Right lung (tissue), 5 donors: ENCODE measurements around the gene HS6ST1. TPM values are rescaled to one million over a fixed set of nuclear protein-coding genes. Genes with fewer than 3 reads are reported as not detected.
A peak's percentile ranks its signal among the peaks of the same experiment; 100 is the strongest.

ENCODE experiments used
- DNase-seq, 2 donors: peaks; one replicate each; pipeline ENCODE4 v3.0.0-alpha.2; 2013
- polyA plus RNA-seq, 5 donors: library from polyadenylated mRNA; unstranded; fragments of 120-200 nt; gene quantifications; one replicate each; pipeline versions ENCODE4 v1.2.1 to v1.2.3, GENCODE V29; 2013; ENCODE audit warnings: inconsistent platforms in 1 of 5, low replicate concordance in 1 of 5; ENCODE audit not compliant: insufficient read length in 5 of 5, insufficient read depth in 1 of 5

HS6ST1 gene
- polyA plus RNA-seq, 5 donors = 26.4 to 42.3 (median 36.4) TPM

DNA sequence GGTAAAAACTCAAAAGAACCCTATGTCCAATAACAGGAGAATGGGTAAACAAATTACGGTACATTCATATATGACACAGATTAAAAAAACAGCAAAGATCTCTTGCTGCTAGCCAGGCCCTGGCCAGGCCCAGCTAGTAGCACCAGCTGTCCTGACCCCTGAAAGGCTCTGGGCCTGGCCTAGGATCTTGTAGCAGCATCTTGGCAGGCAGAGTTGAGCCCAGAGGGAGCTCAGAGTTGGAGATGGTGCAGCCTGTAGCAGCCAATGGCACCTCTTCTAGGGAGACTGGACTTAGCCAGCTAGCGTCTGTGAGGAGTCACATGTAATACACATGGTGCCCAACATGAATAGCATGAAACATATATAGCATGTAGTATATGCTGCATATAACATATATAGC is 69.1 kb downstream of the HS6ST1 start:
- no peak for DNase-seq

- no peak for DNase-seq
Measured at GRCh38 chr2:128245813-128246212, 72.9 kb downstream of the HS6ST1 start.

GRCh38 chr2:128241896-128242295 is 76.8 kb downstream of the HS6ST1 start:
- no peak for DNase-seq

DNA sequence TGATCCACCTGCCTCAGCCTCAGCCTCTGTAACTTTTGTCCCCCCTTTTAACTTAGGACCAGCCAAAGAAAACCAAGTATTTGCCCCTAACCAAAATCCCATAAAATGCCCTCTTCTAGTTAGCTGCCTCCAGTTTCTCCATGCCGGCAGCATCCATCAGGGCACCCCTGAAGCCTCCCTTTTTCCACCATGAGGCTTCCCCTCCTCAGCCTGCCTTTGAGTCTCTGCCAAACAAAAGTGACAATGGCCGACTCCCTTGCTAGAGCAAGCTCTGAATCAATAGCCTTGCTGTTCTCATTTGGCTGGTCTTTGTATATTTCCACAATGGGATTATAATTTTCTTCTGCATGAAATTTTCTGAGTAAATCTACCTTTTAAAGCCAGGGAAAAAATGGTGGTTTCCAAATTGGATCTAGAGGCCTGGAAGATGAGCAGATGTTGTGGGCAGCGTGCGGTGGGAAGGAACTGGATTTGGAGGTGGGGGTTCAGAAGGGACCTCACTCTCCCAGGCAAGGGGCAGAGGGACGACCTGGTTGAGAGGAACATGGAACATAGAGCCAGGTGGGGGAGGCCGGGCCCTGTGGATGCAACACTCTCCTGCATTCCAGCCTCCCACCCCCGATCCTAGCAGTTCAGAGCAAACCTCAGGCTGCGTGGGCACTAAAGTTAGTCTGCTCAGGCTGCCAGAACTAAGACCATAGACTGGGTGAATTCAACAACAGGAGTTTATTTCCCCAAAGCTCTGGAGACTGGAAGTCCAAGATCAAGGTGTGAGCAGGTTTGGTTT is 80.6 kb downstream of the HS6ST1 start:
- no peak for DNase-seq

GRCh38 chr2:128237081-128237534 is 81.6 kb downstream of the HS6ST1 start:
- DNase-seq = no peak

GRCh38 chr2:128236491-128237035 is 82.1 kb downstream of the HS6ST1 start:
- no peak for DNase-seq

DNA sequence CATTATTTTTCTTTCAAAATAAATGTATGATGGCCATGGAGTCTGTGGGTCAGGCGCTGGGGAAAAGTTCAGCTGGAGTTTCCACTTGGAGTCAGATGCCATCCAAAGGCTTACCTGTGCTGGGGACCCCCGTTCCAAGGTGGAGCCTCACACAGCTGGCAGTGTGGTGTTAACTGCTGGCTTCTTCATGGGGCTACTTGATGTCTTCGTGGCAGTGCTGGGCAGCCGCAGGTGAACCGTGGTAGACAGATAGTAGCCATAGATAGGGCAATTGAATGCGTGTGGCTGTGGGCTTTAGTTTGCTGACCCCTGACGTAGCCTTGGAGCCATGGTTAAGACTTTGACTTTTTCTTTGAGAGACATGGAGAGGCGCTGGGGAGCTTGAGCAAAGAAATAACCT is 83.1 kb downstream of the HS6ST1 start:
- DNase-seq = no peak

DNA sequence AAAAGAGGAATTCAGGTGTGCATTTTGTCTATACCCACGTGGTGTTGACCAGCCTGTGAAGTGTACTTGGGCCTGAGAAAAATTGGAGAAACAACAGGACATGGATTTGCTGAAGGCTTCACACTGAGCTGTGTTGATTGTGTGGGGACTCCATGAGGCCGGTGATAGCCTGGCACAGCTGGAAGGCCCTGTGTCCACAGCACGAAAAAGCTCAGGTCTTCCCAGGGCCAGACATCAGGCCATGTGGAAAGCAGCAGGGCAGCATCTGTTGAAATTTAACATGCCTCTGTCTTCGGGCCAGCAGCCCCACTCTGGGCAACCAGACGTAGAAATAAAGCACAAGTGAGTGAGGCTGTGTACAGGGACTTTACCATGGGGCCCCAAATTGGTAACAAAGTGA is 84.1 kb downstream of the HS6ST1 start:
- DNase-seq = no peak

GRCh38 chr2:128233790-128234395 is 84.8 kb downstream of the HS6ST1 start:
- DNase-seq = no peak

DNA sequence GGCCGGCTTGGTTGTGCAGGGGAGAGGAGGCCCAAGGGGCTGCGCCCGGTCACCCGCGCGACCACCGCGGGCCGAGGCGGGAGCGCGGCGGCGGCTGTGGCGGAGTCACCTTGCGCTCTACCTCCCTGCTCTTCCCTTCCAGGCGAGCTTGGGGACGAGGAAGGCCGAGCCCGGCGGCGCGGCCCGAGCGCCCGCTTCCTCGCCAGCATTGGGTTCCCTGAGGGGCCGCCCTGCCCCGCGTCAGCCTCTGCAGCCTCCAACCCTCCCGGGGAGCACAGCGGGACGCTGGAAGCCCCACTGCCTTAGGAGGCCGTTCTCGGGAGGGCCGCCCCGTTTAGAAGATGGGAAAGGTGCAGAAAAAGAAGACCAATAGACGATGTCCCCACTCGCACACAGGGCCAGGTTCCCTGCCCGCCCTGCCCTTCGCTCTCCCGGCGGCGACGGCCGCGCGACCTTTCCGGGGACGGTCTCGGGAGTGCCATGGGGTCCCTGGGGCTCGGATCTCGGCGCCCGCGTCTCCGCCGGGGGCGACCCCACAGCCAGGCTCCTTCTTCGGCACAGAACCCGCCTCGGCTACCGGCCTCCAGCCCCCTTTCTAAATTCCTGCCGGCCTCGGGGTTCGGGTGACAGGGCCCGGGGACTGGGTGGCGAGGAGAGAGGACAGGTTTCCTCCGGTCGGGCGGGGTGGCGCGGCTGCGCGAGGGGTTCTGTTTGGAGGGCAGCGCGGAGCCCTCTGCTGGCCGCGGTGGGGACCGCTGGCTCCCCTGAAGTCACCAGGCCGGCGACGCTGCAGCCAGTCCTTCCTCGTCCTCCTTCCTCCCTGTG is 85.5 kb downstream of the HS6ST1 start:
- DNase-seq = peak; percentile 69 to 74

DNA sequence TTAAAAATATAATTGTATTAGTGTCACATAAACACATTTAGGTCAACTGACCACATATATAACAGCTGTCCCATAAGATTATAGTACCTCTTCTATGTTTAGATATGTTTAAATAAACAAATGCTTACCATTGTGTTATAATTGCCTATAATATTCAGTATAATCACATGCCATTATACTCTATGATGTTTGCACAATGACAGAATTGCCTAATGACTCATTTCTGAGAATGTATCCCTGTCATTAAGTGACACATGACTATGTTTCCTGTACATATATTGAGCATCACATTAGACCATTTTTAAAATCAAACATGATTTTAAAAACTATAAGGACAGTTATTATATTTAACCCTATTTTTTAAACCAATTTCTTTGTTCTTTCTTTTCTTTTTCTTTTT is 89.8 kb downstream of the HS6ST1 start:
- DNase-seq = no peak

DNA sequence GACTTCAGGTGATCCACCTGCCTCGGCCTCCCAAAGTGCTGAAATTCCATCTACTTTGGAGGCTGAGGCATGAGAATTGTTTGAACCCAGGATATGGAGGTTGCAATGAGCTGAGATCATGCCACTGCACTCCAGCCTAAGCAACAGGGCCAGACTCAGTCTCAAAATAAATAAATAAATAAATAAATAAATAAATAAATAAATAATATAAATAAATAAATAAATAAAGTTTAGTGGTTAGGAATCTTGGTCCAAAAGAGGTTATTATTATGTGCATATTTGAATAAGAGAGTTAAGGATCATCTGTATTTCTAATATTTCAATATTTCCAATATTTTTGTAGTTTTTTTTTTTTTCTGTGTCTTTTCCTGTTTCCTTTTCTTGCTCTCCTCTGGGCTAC is 90.8 kb downstream of the HS6ST1 start:
- no peak for DNase-seq

- DNase-seq = no peak
Measured at GRCh38 chr2:128219891-128220290, 98.8 kb downstream of the HS6ST1 start.

GRCh38 chr2:128217671-128218070 is 101.0 kb downstream of the HS6ST1 start:
- no peak for DNase-seq

DNA sequence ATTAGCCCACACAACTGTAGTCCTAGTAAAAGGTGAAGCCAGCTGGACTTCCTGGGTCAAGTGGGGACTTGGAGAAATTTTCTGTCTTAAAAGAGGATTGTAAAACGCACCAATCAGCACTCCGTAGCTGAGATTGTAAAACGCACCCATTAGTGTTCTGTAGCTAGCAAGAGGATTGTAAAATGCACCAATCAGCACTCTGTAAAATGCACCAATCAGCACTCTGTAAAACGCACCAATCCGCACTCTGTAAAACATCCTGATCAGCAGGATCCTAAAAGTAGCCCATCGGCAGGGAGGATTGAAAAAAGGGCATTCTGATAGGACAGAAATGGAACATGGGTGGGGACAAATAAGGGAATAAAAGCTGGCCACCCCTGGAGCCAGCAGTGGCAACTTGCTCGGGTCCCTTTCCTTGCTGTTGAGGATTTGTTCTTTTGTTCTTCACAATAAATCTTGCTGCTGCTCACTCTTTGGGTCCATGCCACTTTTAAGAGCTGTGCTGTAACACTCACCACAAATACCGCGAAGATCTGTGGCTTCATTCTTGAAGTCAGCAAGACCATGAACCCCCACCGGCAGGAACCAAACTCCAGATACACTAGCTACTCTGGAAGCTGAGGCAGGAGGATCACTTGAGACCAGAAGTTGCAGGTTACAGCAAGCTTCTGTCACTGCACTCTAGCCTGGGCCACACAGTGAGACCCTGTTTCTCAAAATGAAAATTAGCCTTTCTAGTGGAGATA is 102.6 kb downstream of the HS6ST1 start:
- no peak for DNase-seq

Other genes with a start within 250 kb of the HS6ST1 start
- gene UGGT1, start 227.7 kb downstream of the HS6ST1 start, polyA plus RNA-seq = 10 to 100 TPM; 26.5 to 35.6 (median 31.1) TPM